Esophagus mucosa (tissue), 1 donor: Measurements from ENCODE around the gene WNT16. TPM values are rescaled to one million over a fixed set of nuclear protein-coding genes. Genes with fewer than 3 reads are reported as not detected.

ENCODE experiments used
- total RNA-seq: library from RNA; stranded (reverse); gene quantifications from one replicate; pipeline ENCODE4 v1.2.4, GENCODE V29; 2023
- donor health status: DM: yes; HTN: yes; CAD: no.

Gene WNT16
- total RNA-seq, 1 donor from 2014 or later: 0.12 TPM

Other genes with a start within 250 kb of the WNT16 start
- 36.7 TPM for gene FAM3C, start 67.3 kb downstream of the WNT16 start, total RNA-seq